Fibroblast of mammary gland (primary cell): ENCODE results near the gene FAM50B.

Source experiments
- DNase-seq: peaks from one replicate; pipeline ENCODE4 v3.0.0-alpha.2; 2010; ENCODE audit warnings: low read depth
- H3K4me3 ChIP-seq: 2 replicates; pipeline ENCODE4 v1.5.1; 2011; ENCODE audit warnings: low read depth, mild to moderate bottlenecking, low read length, moderate library complexity; ENCODE audit not compliant: control insufficient read depth
- CTCF ChIP-seq: conservative IDR thresholded peaks from 2 replicates; pipeline ENCODE4 v1.5.1; 2011; ENCODE audit warnings: low read depth, low read length, inconsistent platforms; ENCODE audit not compliant: control insufficient read depth, insufficient read depth

The FAM50B gene

GRCh38 chr6:3819161-3820110 lies 29.7 kb upstream of the FAM50B start:
- DNase-seq, result peak; percentile 35
- H3K4me3 ChIP-seq, result no peak overlapping the region
- TF ChIP-seq CTCF, result no peak

- no peak overlapping the region for H3K4me3 ChIP-seq
- no peak for DNase-seq
- TF ChIP-seq CTCF, result no peak
These were observed 28.6 kb upstream of the FAM50B start for GRCh38 chr6:3820563-3820962.

- H3K4me3 ChIP-seq, result no peak overlapping the region
- no peak for TF ChIP-seq CTCF
- peak; percentile 49 for DNase-seq
These were observed 26.3 kb upstream of the FAM50B start for GRCh38 chr6:3822747-3823445.

GRCh38 chr6:3823671-3824070 lies 25.5 kb upstream of the FAM50B start:
- no peak overlapping the region for H3K4me3 ChIP-seq
- TF ChIP-seq CTCF, result no peak
- DNase-seq, result no peak

- TF ChIP-seq CTCF, result peak; percentile 36
- H3K4me3 ChIP-seq, result peak overlapping the region; percentile 10
- peak; percentile 47 for DNase-seq
These were observed 23.8 kb upstream of the FAM50B start for GRCh38 chr6:3825331-3825831.

- TF ChIP-seq CTCF, result no peak
- DNase-seq, result peak; percentile 96
- H3K4me3 ChIP-seq, result peak overlapping the region; percentile 10
These were observed 23.2 kb upstream of the FAM50B start for GRCh38 chr6:3825851-3826581.
